NT2/D1 (cell line): ENCODE results near the gene P2RX7.

Experiments used
- SUZ12 ChIP-seq: IDR thresholded peaks from 2 replicates; pipeline ENCODE4 v1.6.1; 2011; ENCODE audit not compliant: insufficient read length, insufficient read depth; ENCODE audit errors: extremely low read depth
- ZNF274 ChIP-seq: IDR thresholded peaks from 2 replicates; pipeline ENCODE4 v1.6.1; 2011; ENCODE audit warnings: mild to moderate bottlenecking, low read depth, low read length

- TF ChIP-seq SUZ12 (no peak), ZNF274 (no peak)
These were observed 104.7 kb downstream of the P2RX7 start for GRCh38 chr12:121237415-121237814.
